HG03175 (cell line): ENCODE measurements around the gene DDX27.
"Not testable (repeated sequence)": the region's sequence is repeated elsewhere in the genome, so short reads cannot be mapped to it uniquely, and the experiment has no call there.

ENCODE experiments used
- ATAC-seq: cut with Tn5 transposase; IDR thresholded peaks from one replicate; pipeline ENCODE4 v1.9.1; 2021; ENCODE audit warnings: mild to moderate bottlenecking, moderate library complexity; ENCODE audit not compliant: unreplicated experiment

The DDX27 gene

DNA sequence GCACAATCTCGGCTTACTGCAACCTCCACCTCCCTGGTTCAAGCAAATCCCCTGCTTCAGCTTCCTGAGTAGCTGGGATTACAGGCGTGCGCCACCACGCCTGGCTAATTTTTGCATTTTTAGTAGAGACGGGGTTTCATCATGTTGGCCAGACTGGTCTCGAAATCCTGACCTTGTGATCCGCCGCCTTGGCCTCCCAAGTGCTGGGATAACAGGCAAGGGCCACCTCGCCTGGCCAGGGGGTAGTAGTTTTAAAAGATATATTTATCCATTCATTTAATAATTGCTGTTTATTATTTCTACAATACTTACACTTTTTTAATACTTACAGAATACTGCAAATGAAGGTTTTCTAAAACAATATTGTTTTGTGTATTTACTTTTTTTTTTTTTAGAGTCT is 15.5 kb upstream of the DDX27 start:
- ATAC-seq = no peak

GRCh38 chr20:49207076-49207475 is 12.1 kb upstream of the DDX27 start:
- no peak for ATAC-seq

- no peak for ATAC-seq
These were observed 9.0 kb upstream of the DDX27 start for GRCh38 chr20:49210101-49210756.

DNA sequence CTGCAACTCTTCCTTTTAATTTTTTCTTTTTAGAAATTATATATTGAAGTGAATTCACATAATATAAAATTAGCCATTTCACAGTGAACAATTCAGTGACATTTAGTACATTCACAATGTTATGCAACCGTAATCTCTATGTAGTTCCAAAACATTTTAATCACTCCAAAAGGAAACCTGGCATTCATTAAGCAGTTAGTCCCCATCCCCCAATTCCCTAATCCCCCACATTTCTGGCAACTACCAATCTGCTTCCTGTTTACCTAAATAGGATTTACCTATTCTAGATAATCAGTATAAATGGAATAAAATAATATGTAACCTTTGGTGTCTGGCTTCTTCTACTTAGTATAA is 8.5 kb upstream of the DDX27 start:
- no peak for ATAC-seq

DNA sequence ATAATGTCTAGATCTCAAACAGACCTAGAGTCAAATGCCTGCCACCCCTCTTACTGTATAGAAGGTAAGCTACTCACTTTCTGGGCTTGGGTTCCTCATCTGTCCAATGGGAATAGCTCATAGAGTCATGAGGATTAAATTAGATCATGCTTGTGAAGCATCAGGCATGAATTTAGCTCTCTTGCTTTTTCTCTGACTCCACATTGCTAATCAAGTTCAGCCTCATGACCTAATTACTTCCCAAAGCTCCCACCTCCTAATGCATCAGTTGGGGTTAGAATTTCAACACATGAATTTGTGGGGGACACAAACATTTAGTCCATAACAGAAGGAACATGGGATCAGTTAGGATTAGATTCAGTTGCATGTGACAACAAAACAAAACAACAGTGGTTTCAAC is 4.6 kb upstream of the DDX27 start:
- no peak for ATAC-seq

DNA sequence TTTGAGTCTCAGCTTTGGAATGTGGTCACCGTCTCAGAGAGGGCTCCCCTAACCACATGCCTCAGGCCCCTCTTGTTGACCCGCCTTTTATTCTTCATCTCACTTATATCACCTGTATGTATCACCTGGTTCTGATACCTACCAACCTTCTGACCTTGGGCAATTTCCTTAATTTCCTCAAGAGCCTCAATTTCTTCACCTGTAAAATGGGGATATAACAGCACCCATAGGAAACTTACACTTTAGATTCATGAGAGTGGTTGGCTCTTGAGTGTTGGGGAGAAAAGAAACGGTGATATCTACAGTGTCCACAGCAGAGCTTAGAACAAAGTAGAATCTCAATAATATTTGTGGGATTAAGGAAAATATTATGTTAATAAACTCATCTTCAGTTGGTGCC is 4.0 kb upstream of the DDX27 start:
- ATAC-seq = no peak

DNA sequence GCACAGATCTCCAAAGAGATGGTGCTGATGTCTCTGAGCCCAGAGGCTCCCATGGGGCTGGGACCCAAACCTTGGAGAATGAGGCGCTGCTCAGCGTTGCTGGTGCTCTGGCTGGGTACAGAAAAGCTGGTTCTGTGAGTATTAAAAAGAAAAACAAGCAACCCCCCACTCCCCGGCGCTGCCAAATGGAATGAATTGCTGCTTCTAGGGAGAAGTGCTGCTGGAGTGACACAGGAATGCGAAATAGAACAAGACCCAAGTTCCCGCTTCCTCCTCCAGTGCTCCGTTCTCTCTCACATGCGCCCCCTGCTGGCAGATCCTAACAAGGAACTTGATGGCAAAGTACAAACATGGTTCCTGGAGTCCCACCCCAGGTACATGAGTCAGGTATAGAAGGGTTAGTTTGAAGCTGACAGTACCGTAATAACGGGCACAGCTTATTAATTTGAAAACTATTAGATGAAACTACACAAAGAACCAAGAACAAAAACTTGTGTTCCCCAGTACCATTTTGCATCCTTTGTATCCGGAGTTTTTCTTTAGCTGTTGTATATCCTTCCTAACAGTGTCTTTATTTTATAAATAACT is 2.1 kb upstream of the DDX27 start:
- ATAC-seq = no peak

GRCh38 chr20:49218739-49219090 is 501 bp upstream of the DDX27 start:
- ATAC-seq = not testable (repeated sequence)

DNA sequence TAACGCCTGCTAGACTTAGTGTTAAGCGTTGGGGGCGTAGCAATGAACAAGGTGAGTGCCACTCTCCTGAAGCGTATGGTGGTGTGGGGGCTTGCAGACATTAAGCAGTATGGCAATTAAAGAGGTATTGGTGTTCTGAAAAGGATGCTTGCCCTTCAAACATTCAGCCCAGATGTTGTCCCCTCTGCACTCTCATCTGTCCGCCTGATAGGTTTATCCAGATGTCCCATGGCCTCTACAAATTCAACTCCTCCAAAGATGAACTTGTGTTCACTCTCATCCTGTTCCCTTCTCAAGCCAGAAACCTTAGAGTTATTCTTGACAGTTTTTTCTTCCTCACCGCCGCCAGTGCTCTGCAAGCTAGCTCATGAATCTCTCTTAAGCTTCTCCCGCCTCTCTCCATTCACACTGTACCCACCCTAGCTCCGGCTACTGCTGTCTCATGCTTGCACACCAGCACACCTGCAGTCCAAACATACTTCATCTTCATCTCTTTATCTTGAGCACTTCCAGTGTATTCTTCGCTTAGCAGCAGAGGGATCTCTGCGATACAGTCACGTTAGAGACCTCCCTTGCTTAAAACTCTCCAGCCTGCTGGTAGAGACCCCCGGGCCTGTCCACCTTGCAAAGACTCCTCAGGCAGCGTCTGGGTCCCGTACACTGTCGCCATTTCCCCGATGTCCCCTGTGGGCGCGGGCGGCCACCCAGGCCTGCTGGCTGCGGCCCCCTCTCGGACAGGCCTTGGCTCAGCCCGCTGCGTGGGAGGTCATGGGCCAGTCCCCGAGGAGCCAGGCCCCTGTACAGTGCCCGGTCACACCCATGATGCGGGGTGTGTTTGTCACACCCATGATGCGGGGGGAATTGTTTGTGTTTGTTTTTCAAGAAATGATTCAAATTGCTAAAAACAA is 962 bp downstream of the DDX27 start:
- ATAC-seq = no peak

DNA sequence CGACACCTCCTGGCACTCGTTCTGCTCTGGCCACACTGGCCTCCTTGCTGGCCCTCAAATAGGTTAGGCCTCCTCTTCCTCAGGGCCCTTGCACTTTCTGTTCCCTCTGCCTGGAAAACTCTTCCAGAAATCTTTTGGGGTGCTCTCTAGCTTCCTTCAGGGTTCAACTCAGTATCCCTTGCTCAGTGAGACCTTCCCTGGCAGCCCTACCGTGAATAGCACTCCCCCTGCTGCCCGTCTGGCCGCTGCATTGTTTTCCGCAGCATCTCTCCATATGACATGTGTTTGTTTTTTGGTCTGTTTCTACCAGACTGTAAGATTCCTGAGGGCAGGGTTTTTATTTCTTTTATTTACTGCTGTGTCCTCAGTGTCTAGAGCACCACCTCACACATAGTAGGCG is 6.7 kb downstream of the DDX27 start:
- ATAC-seq = no peak

DNA sequence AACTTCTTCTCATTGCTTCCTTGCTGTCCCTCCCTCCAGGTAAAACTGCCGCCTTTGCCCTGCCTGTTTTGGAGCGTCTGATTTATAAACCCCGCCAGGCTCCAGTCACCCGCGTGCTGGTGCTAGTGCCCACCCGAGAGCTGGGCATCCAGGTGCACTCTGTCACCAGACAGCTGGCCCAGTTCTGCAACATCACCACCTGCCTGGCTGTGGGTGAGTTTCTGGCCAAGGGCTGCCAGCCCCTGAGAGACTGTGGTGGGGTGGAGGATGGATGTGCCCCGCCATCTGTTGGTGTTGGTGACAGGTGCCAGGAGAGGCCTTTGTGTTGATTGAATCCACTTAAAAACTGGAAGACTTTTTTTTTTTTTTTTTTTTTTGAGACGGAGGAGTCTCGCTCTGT is 9.5 kb downstream of the DDX27 start:
- no peak for ATAC-seq

- no peak for ATAC-seq
These were observed 10.2 kb downstream of the DDX27 start for GRCh38 chr20:49229381-49229780.

GRCh38 chr20:49230021-49230420 is 10.8 kb downstream of the DDX27 start:
- no peak for ATAC-seq

DNA sequence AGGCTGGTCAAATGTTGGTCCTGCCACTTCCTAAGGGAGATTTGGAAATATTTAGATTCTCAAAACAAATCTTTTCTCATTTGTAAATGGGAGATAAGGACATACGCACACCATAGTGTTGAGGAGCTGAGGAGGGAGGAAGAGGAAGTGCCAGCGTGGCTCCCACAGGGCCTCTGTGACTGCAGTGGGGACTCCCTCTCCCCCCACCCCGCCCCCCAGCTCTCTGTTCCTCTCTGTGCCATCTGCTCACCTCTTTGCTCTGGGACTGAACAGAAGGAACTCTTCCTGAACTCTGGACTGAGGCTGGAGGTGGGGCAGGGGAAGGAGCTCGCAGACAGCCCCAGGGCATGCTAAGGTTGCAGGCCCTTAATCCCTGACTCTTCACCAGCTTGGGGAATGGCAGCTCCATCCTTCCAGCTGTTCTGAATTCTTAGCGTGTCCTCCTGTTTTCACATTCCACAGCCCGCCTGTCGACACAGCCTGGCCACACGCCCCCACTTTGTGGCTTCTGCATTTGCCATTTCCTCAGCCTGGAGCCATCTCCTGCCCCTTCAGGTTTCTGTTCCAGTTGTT is 11.4 kb downstream of the DDX27 start:
- no peak for ATAC-seq

- ATAC-seq = no peak
These were observed 12.3 kb downstream of the DDX27 start for GRCh38 chr20:49231471-49231870.

DNA sequence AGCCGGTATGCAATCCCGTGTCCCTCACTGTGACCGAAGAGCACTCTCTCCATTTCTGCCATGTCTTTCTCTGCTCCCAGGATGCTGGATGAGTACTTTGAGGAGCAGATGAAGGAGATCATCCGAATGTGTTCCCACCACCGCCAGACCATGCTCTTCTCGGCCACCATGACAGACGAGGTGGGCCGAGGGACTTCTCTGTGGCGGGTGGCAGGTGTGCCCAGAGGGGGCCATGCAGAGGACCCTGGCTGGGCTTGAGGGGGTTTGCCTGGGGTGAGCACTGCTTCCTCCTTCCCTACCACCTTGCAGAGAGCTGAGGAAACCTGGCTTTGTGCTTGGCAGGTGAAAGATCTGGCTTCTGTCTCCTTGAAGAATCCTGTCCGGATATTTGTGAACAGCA is 14.0 kb downstream of the DDX27 start:
- no peak for ATAC-seq

GRCh38 chr20:49234831-49235230 is 15.6 kb downstream of the DDX27 start:
- ATAC-seq = no peak

DNA sequence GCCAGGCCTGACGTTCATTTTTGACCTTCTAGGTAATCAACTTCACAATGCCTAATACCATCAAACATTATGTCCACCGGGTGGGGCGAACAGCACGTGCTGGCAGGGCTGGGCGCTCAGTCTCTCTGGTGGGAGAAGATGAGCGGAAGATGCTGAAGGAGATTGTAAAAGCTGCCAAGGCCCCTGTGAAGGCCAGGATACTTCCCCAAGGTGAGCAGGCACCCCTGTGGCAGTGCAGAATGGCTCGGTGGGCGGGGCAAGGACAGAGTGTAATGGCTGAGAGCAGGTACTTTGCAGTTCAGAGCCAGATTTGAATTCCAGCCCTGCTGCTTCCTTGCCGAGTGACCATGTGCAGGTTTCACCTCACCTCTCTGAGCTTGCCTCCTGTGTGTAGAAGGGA is 17.1 kb downstream of the DDX27 start:
- no peak for ATAC-seq

DNA sequence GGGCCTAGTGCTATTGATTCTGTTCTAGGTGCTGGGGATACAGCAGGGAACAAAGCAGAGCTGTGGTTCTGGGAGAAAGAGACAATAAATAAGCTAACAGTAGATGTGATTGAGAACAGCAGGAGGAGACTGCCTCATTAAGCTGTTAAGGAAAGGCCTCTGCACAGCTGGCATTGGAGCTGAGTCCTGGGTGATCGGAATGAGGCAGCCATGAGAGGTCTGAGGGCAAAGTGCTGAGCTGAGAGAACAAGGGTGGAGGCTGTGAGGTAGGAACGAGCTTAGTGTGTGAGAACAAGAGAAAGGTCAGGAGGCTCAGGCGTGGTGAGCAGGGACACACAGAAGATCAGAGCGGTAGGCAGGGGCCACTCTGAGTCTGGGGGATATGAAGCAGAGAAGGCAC is 18.3 kb downstream of the DDX27 start:
- no peak for ATAC-seq

GRCh38 chr20:49245921-49246740 is 26.9 kb downstream of the DDX27 start:
- no peak for ATAC-seq

GRCh38 chr20:49247169-49247723 is 28.0 kb downstream of the DDX27 start:
- no peak for ATAC-seq
